Measurements from ENCODE around the gene NDUFB8.

Gene NDUFB8

GRCh38 chr10:100506596-100507356 is 22.9 kb downstream of the NDUFB8 start:
- DNase-seq (ENCODE audit: low spot score), result peak; percentile 64

GRCh38 chr10:100505164-100505563 is 24.5 kb downstream of the NDUFB8 start:
- DNase-seq (ENCODE audit: low spot score), result no peak

- DNase-seq (ENCODE audit: low spot score), result no peak
These were observed 25.6 kb downstream of the NDUFB8 start for GRCh38 chr10:100504096-100504495.

GRCh38 chr10:100502926-100503494 is 26.7 kb downstream of the NDUFB8 start:
- DNase-seq (ENCODE audit: low spot score), result no peak

GRCh38 chr10:100501423-100501822 is 28.2 kb downstream of the NDUFB8 start:
- no peak for DNase-seq (ENCODE audit: low spot score)

GRCh38 chr10:100498059-100498458 is 31.6 kb downstream of the NDUFB8 start:
- DNase-seq (ENCODE audit: low spot score), result no peak

- DNase-seq (ENCODE audit: low spot score), result no peak
These were observed 33.1 kb downstream of the NDUFB8 start for GRCh38 chr10:100496567-100496966.

- no peak for DNase-seq (ENCODE audit: low spot score)
These were observed 39.1 kb downstream of the NDUFB8 start for GRCh38 chr10:100490531-100490930.

GRCh38 chr10:100489396-100489795 is 40.3 kb downstream of the NDUFB8 start:
- no peak for DNase-seq (ENCODE audit: low spot score)

GRCh38 chr10:100487529-100487928 is 42.1 kb downstream of the NDUFB8 start:
- no peak for DNase-seq (ENCODE audit: low spot score)

GRCh38 chr10:100485801-100486495 is 43.7 kb downstream of the NDUFB8 start:
- no peak for DNase-seq (ENCODE audit: low spot score)

GRCh38 chr10:100485366-100485765 is 44.3 kb downstream of the NDUFB8 start:
- no peak for DNase-seq (ENCODE audit: low spot score)

GRCh38 chr10:100483876-100484666 is 45.6 kb downstream of the NDUFB8 start:
- no peak for DNase-seq (ENCODE audit: low spot score)

GRCh38 chr10:100482834-100483185 is 46.9 kb downstream of the NDUFB8 start:
- DNase-seq (ENCODE audit: low spot score), result no peak

GRCh38 chr10:100482181-100482833 is 47.4 kb downstream of the NDUFB8 start:
- DNase-seq (ENCODE audit: low spot score), result peak; percentile 66

- peak; percentile 94 for DNase-seq (ENCODE audit: low spot score)
These were observed 48.1 kb downstream of the NDUFB8 start for GRCh38 chr10:100481462-100482081.

GRCh38 chr10:100480002-100480401 is 49.7 kb downstream of the NDUFB8 start:
- no peak for DNase-seq (ENCODE audit: low spot score)

GRCh38 chr10:100479037-100479436 is 50.6 kb downstream of the NDUFB8 start:
- DNase-seq (ENCODE audit: low spot score), result no peak

- DNase-seq (ENCODE audit: low spot score), result no peak
These were observed 51.7 kb downstream of the NDUFB8 start for GRCh38 chr10:100477970-100478369.
